SU-DHL-6 (cell line): ENCODE data around the gene NOL12.

Source experiments
- CTCF ChIP-seq: fragments of 200-600 bp; sonication (generic); IDR thresholded peaks from one replicate; pipeline ENCODE4 v1.5.1; 2017; ENCODE audit warnings: antibody characterized with exemption, mild to moderate bottlenecking, low read length, moderate library complexity; ENCODE audit not compliant: insufficient read depth, poor library complexity, severe bottlenecking
- EZH2phosphoT487 ChIP-seq: fragments of 200-600 bp; sonication (generic), shearing (Covaris generic); conservative IDR thresholded peaks from 2 replicates; pipeline ENCODE4 v1.6.1; 2018; ENCODE audit warnings: mild to moderate bottlenecking, antibody characterized with exemption, low read length, moderate library complexity, mixed read lengths

GRCh38 chr22:37725551-37726240 is 39.6 kb downstream of the NOL12 start:
- TF ChIP-seq CTCF (no peak), EZH2phosphoT487 (no peak)
